Lung (tissue), 12 donors: Measurements from ENCODE around the gene TTC3. TPM values are rescaled to one million over a fixed set of nuclear protein-coding genes. Genes with fewer than 3 reads are reported as not detected.
A peak's percentile ranks its signal among the peaks of the same experiment; 100 is the strongest.
"Not testable (repeated sequence)": the region's sequence is repeated elsewhere in the genome, so short reads cannot be mapped to it uniquely, and the experiment has no call there.

Experiments
- ATAC-seq: fragments of 200-7000 bp; cut with Tn5 transposase; one replicate; pipeline ENCODE4 v1.9.1; 2020; ENCODE audit warnings: moderate number of reproducible peaks; ENCODE audit not compliant: insufficient read depth, low FRiP score
- DNase-seq, 3 donors: peaks; one replicate each; pipeline ENCODE4 v3.0.0-alpha.2; 2013 to 2017
- H3K27ac ChIP-seq, 2 donors: one replicate each; pipeline ENCODE4 v1.5.1; 2013; ENCODE audit warnings: mild to moderate bottlenecking in 2 of 2, moderate library complexity in 2 of 2, control low read depth in 1 of 2, inconsistent platforms in 1 of 2, low read depth in 1 of 2, low read length in 1 of 2
- H3K27me3 ChIP-seq, 3 donors: one replicate each; pipeline ENCODE4 v1.5.1; 2013; ENCODE audit warnings: low read length in 2 of 3; ENCODE audit not compliant: control insufficient read depth in 3 of 3, insufficient read depth in 3 of 3
- H3K36me3 ChIP-seq, 4 donors: one replicate each; pipeline ENCODE4 v1.5.1; 2013; ENCODE audit warnings: low read length in 4 of 4, mild to moderate bottlenecking in 1 of 4, moderate library complexity in 1 of 4; ENCODE audit not compliant: control insufficient read depth in 4 of 4, insufficient read depth in 4 of 4
- H3K4me1 ChIP-seq, 5 donors: one replicate each; pipeline ENCODE4 v1.5.1; 2013; ENCODE audit warnings: low read length in 5 of 5, mild to moderate bottlenecking in 2 of 5, moderate library complexity in 1 of 5; ENCODE audit not compliant: control insufficient read depth in 5 of 5, insufficient read depth in 5 of 5
- H3K4me3 ChIP-seq: one replicate; pipeline ENCODE4 v1.5.1; 2013; ENCODE audit warnings: mild to moderate bottlenecking, control low read depth, moderate library complexity
- H3K9ac ChIP-seq, 2 donors: one replicate each; pipeline ENCODE4 v1.5.1; 2013; ENCODE audit warnings: low read length in 2 of 2, control low read depth in 1 of 2; ENCODE audit not compliant: insufficient read depth in 1 of 2
- H3K9me3 ChIP-seq, 4 donors: one replicate each; pipeline ENCODE4 v1.5.1; 2013; ENCODE audit warnings: low read length in 3 of 4, mild to moderate bottlenecking in 1 of 4, moderate library complexity in 1 of 4; ENCODE audit not compliant: control insufficient read depth in 4 of 4, insufficient read depth in 3 of 4
- WGBS, 2 donors: extraction: QIAGEN DNeasy Blood & Tissue Kit; methylation state at CpG; one replicate each; pipeline ENCODE4 v1.1.7; 2013; 5-methylcytosine and 5-hydroxymethylcytosine counted together
- polyA plus RNA-seq, 2 donors: library from polyadenylated mRNA; stranded (reverse); fragments of 200-250 nt; gene quantifications; one replicate each; pipeline ENCODE4 v1.2.1, GENCODE V29; 2013
- total RNA-seq, 2 donors: library from RNA; depleted of rRNA in 1 of 2; stranded (reverse); fragments of >200 nt in 1 of 2; gene quantifications; one replicate each; pipeline ENCODE4 v1.2.1, GENCODE V29; 2014 to 2021
- TF ChIP-seq, protein P1 (sequence below): IDR thresholded peaks from 2 replicates; pipeline ENCODE4 v1.5.1; 2012; ENCODE audit warnings: mild to moderate bottlenecking; ENCODE audit errors: control extremely low read depth, extremely low read depth
- donor health status: control.
- donor health status: control.
- donor health status: Bipolar disorder and iron deficiency.
- donor health status: healthy.
- donor health status: DM: yes; HTN: yes; CAD: no.

The TTC3 gene
- total and polyA plus RNA-seq, 4 donors: 19.0 to 310 (median 50.9) TPM

DNA sequence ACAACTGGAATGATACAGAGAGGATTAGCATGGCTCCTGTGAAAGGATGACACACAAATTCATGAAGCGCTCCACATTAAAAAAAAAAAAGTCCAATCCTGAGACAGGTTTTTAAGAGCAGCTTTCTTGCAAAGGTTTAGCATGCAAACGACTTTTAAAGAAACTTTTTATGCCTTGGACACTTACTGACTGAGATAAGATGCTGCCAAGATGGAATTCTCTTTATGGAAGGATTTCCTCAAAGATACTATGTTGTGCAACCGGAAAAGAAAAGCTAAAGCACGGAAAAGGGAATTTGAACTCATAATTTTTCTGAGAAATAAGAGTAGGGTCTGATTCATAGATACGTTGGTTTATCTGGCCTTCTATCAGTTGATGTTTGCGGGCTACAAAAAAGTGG is 27.5 kb upstream of the TTC3 start:
- H3K4me3 ChIP-seq: no peak overlapping the region
- TF ChIP-seq, protein P1, sequence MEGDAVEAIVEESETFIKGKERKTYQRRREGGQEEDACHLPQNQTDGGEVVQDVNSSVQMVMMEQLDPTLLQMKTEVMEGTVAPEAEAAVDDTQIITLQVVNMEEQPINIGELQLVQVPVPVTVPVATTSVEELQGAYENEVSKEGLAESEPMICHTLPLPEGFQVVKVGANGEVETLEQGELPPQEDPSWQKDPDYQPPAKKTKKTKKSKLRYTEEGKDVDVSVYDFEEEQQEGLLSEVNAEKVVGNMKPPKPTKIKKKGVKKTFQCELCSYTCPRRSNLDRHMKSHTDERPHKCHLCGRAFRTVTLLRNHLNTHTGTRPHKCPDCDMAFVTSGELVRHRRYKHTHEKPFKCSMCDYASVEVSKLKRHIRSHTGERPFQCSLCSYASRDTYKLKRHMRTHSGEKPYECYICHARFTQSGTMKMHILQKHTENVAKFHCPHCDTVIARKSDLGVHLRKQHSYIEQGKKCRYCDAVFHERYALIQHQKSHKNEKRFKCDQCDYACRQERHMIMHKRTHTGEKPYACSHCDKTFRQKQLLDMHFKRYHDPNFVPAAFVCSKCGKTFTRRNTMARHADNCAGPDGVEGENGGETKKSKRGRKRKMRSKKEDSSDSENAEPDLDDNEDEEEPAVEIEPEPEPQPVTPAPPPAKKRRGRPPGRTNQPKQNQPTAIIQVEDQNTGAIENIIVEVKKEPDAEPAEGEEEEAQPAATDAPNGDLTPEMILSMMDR: no peak
- 59 to 77% methylated on average over 6 of the region's 6 CpGs for WGBS, 2 donors
- ATAC-seq (no peak), DNase-seq (peak in 1 of 3 donors; percentile 25)
- no peaks in the 10 kb centered on the region for H3K27me3 ChIP-seq
- no peaks in the 10 kb centered on the region for H3K9me3 ChIP-seq
- no peaks in the 10 kb centered on the region for H3K36me3 ChIP-seq
- no peaks in the 10 kb centered on the region for H3K4me1 ChIP-seq
- no peak overlapping the region for H3K9ac ChIP-seq
- no peak overlapping the region for H3K27ac ChIP-seq

DNA sequence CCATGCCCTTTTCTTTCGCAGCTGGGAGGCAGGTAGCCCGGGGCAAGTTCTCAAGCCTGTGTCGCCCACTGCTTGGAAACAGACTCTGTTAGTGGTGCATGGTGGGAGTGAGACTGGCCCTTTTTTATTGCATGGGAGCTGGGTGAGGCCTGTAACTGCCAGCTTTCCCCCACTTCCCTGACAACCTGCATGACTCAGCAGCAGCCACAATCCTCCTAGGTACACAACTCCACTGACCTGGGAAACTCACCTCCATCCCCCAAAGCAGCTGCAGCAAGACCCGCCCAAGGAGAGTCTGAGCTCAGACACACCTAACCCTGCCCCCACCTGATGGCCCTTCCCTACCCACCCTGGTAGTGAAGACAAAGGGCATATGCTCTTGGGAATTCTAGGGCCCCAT is 26.0 kb upstream of the TTC3 start:
- Histone ChIP-seq H3K27ac (no peak overlapping the region), H3K4me1 (no peaks in the 10 kb centered on the region), H3K9ac (no peak overlapping the region), H3K36me3 (no peaks in the 10 kb centered on the region), H3K9me3 (no peaks in the 10 kb centered on the region), H3K4me3 (no peak overlapping the region), H3K27me3 (no peaks in the 10 kb centered on the region)
- ATAC-seq: no peak
- TF ChIP-seq, protein P1: no peak
- no peak for DNase-seq
- WGBS, 2 donors: 97% methylated on average over 4 of the region's 4 CpGs

DNA sequence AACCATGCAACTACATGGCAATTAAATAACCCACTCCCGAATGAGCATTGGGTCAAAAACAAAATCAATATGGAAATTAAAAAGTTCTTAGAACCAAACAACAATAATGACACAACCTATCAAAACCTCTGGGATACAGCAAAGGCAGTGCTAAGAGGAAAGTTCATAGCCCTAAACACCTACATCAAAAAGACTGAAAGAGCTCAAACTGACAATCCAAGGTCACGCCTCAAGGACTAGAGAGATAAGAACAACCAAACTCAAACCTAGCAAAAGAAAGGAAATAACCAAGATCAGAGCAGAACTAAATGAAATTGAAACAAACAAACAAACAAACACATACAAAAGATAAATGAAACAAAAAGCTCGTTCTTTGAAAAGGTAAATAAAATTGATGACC is 23.3 kb upstream of the TTC3 start:
- not testable (repeated sequence) for ATAC-seq, H3K4me1 ChIP-seq, H3K4me3 ChIP-seq, H3K36me3 ChIP-seq, H3K27me3 ChIP-seq, H3K27ac ChIP-seq, DNase-seq, H3K9ac ChIP-seq, H3K9me3 ChIP-seq
- whole genome bisulfite sequencing, 2 donors: 88 to 89% methylated on average over 3 of the region's 3 CpGs

DNA sequence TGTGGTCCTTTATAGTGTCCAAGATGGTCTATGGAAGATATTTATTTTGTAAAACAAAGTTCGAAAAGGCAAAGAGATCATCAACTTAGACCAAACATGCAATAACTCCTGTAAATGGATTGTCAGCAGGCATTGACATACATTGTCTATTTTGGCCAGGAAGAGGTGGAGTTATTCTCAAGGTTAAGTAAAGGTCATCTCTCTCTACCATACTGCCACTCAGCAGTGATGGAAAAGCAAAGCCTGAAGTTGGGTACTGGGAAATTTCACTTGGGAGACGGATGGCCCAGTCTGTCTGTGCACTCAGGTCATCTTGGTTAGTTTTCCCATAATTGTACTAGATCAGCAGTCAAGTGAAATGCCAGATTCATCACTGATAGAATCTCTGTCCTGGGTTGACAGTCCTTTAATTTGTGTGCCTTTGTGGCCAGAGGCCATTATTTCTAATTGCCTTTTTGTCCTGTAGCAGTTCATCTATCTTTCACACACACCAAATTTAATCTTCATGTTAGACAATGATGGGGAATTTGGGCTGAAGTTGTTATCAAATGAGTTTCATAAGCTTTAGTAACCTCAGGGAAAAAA is 17.7 kb upstream of the TTC3 start:
- no peak for ATAC-seq
- Histone ChIP-seq H3K27ac (no peak overlapping the region), H3K27me3 (no peaks in the 10 kb centered on the region), H3K36me3 (no peaks in the 10 kb centered on the region), H3K9me3 (peaks cover 0 to 3% (median 0%) of the 10 kb centered on the region in 4 donors), H3K4me3 (no peak overlapping the region), H3K9ac (no peak overlapping the region), H3K4me1 (peaks cover 0 to 4% (median under 1%) of the 10 kb centered on the region in 5 donors)
- no peak for DNase-seq
- TF ChIP-seq, protein P1: no peak
- WGBS, 2 donors: 80 to 85% methylated on average over 2 of the region's 2 CpGs
